ENCODE results near the gene UMODL1.

Gene UMODL1

GRCh38 chr21:42039470-42039901 is 31.6 kb upstream of the UMODL1 start:
- peak overlapping the region; percentile 23 for H3K27ac ChIP-seq (ENCODE audit: low read depth, low read length)

DNA sequence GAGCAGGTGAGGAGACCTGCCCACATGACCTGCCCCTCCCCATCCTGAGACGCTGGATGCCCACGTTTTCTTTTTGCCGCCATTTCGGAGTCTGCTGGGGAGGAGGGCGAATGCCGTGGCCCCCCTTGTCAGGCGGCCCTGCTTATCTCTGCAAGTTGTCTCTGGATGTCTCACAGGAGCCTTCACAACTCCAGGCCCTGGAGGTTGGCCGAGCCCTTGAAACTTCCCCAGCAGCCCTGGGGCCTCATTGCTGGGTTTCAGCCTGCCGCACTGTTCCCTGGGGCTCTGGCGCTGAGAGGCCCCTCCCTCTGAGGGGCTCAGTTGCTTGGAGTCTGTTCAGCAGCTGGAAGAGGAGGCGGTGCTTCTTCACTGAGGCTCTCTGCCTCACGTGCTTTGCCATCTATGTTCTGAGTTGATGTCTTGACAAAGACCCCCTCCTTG is 31.2 kb upstream of the UMODL1 start:
- no peaks in the 10 kb centered on the region for H3K27me3 ChIP-seq (ENCODE audit: control insufficient read depth in 1 of 2, insufficient read depth in 2 of 2, low read length in 2 of 2)
- H3K4me1 ChIP-seq (ENCODE audit: control insufficient read depth in 1 of 2, insufficient read depth in 2 of 2, low read length in 2 of 2) = peaks cover 7 to 14% of the 10 kb centered on the region in 2 donors
- no peak overlapping the region for H3K4me3 ChIP-seq (ENCODE audit: low read depth in 1 of 2, low read length in 2 of 2)
- peak overlapping the region in 1 of 2 donors; percentile 15 for H3K9ac ChIP-seq (ENCODE audit: low read depth in 1 of 2, low read length in 2 of 2)
- no peaks in the 10 kb centered on the region for H3K9me3 ChIP-seq (ENCODE audit: control insufficient read depth in 1 of 2, low read length in 2 of 2)
- H3K27ac ChIP-seq (ENCODE audit: low read depth, low read length) = peak overlapping the region; percentile 23
- H3K36me3 ChIP-seq (ENCODE audit: control insufficient read depth in 1 of 2, insufficient read depth in 2 of 2, low read length in 2 of 2) = no peaks in the 10 kb centered on the region

More at GRCh38 chr21:42039470-42039901, 31.6 kb upstream of the UMODL1 start:
- no peaks in the 10 kb centered on the region for H3K36me3 ChIP-seq (ENCODE audit: control insufficient read depth in 1 of 2, insufficient read depth in 2 of 2, low read length in 2 of 2)
- H3K4me1 ChIP-seq (ENCODE audit: control insufficient read depth in 1 of 2, insufficient read depth in 2 of 2, low read length in 2 of 2) = peaks cover 7 to 14% of the 10 kb centered on the region in 2 donors
- H3K9me3 ChIP-seq (ENCODE audit: control insufficient read depth in 1 of 2, low read length in 2 of 2) = no peaks in the 10 kb centered on the region
- H3K27me3 ChIP-seq (ENCODE audit: control insufficient read depth in 1 of 2, insufficient read depth in 2 of 2, low read length in 2 of 2) = no peaks in the 10 kb centered on the region
- H3K4me3 ChIP-seq (ENCODE audit: low read depth in 1 of 2, low read length in 2 of 2) = no peak overlapping the region
- peak overlapping the region in 1 of 2 donors; percentile 15 for H3K9ac ChIP-seq (ENCODE audit: low read depth in 1 of 2, low read length in 2 of 2)

DNA sequence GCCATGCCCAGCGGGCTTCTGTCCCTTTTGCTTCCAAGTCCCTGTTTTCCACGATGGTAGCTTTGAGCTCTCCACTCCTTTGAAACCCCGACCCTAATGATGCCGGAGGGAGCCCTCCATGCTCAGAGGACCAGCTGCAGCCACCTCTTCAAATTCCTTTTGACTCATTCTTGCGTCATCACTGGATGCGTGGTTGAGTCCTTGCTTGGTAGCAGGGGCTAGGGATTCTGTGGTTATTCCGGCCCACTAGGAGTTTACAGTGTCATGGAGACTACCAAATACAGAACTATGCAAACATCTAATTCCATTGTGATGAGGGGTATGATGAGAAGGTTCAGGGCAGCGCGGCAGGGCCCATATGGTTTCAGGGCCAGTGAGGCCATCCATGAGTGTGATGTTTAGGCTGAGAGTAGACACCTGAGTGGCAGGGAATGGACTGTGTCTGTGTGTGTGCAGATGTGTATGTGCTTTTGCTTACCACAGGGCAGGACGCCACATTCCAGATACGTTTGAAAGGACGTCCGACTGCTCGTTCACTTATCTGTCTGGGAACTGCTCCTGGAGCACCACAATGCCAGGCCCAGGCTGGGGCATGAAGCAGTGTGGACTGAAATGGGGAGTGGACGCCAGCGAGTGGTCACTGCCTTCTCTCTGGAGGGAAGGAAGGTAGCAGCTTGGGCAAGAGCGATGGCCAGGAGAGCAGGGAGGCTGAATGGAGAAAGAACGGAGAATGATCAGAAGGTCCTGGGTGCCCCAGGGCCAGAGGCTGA is 30.5 kb upstream of the UMODL1 start:
- no peaks in the 10 kb centered on the region for H3K9me3 ChIP-seq (ENCODE audit: control insufficient read depth in 1 of 2, low read length in 2 of 2)
- peak overlapping the region; percentile 23 for H3K27ac ChIP-seq (ENCODE audit: low read depth, low read length)
- no peak overlapping the region for H3K4me3 ChIP-seq (ENCODE audit: low read depth in 1 of 2, low read length in 2 of 2)
- H3K4me1 ChIP-seq (ENCODE audit: control insufficient read depth in 1 of 2, insufficient read depth in 2 of 2, low read length in 2 of 2) = peaks cover 7 to 14% of the 10 kb centered on the region in 2 donors
- no peaks in the 10 kb centered on the region for H3K36me3 ChIP-seq (ENCODE audit: control insufficient read depth in 1 of 2, insufficient read depth in 2 of 2, low read length in 2 of 2)
- H3K9ac ChIP-seq (ENCODE audit: low read depth in 1 of 2, low read length in 2 of 2) = no peak overlapping the region
- no peaks in the 10 kb centered on the region for H3K27me3 ChIP-seq (ENCODE audit: control insufficient read depth in 1 of 2, insufficient read depth in 2 of 2, low read length in 2 of 2)

DNA sequence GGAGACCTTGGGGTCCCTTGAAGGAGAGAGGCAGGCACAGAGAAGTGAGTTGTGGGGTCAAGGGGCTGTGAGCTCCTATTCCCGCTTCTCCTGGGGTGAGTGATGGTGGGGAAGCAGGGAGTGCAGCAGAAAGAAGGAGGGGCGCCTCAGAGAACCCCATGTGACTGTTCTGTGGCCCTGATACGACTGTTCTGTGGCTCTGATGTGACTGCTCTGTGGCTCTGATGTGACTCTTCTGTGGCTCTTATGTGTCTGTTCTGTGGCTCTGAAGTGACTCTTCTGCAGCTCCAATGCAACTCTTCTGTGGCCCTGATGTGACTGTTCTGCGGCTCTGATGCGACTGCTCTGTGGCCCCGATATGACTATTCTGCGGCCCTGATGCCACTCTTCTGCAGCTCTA is 29.9 kb upstream of the UMODL1 start:
- Histone ChIP-seq H3K9me3 (ENCODE audit: control insufficient read depth in 1 of 2, low read length in 2 of 2) (no peaks in the 10 kb centered on the region), H3K36me3 (ENCODE audit: control insufficient read depth in 1 of 2, insufficient read depth in 2 of 2, low read length in 2 of 2) (no peaks in the 10 kb centered on the region), H3K4me3 (ENCODE audit: low read depth in 1 of 2, low read length in 2 of 2) (no peak overlapping the region), H3K27ac (ENCODE audit: low read depth, low read length) (no peak overlapping the region), H3K27me3 (ENCODE audit: control insufficient read depth in 1 of 2, insufficient read depth in 2 of 2, low read length in 2 of 2) (no peaks in the 10 kb centered on the region), H3K4me1 (ENCODE audit: control insufficient read depth in 1 of 2, insufficient read depth in 2 of 2, low read length in 2 of 2) (peaks cover 7 to 14% of the 10 kb centered on the region in 2 donors), H3K9ac (ENCODE audit: low read depth in 1 of 2, low read length in 2 of 2) (no peak overlapping the region)

DNA sequence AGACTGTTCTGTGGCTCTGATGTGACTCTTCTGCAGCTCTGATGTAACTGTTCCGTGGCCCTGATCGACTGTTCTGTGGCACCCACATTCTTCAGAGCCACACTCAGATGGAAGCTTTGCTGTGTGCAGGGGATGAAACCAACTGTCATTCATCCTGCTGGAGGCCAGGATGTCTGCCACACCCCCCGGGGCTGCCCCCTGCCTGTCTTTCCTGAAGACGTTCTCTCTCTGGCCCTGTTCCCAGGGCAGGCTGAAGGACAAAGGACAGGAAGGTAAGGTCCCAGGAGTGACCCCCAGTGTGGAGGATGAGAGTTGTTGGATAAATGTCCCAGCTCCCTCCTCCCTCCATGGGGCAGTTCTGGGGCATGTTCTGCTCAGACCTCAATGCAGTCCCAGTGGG is 29.4 kb upstream of the UMODL1 start:
- H3K36me3 ChIP-seq (ENCODE audit: control insufficient read depth in 1 of 2, insufficient read depth in 2 of 2, low read length in 2 of 2) = no peaks in the 10 kb centered on the region
- H3K9ac ChIP-seq (ENCODE audit: low read depth in 1 of 2, low read length in 2 of 2) = no peak overlapping the region
- peaks cover 7 to 14% of the 10 kb centered on the region in 2 donors for H3K4me1 ChIP-seq (ENCODE audit: control insufficient read depth in 1 of 2, insufficient read depth in 2 of 2, low read length in 2 of 2)
- no peaks in the 10 kb centered on the region for H3K9me3 ChIP-seq (ENCODE audit: control insufficient read depth in 1 of 2, low read length in 2 of 2)
- no peak overlapping the region for H3K4me3 ChIP-seq (ENCODE audit: low read depth in 1 of 2, low read length in 2 of 2)
- no peaks in the 10 kb centered on the region for H3K27me3 ChIP-seq (ENCODE audit: control insufficient read depth in 1 of 2, insufficient read depth in 2 of 2, low read length in 2 of 2)
- no peak overlapping the region for H3K27ac ChIP-seq (ENCODE audit: low read depth, low read length)

- Histone ChIP-seq H3K9me3 (ENCODE audit: control insufficient read depth in 1 of 2, low read length in 2 of 2) (no peaks in the 10 kb centered on the region), H3K4me3 (ENCODE audit: low read depth in 1 of 2, low read length in 2 of 2) (no peak overlapping the region), H3K27ac (ENCODE audit: low read depth, low read length) (no peak overlapping the region), H3K27me3 (ENCODE audit: control insufficient read depth in 1 of 2, insufficient read depth in 2 of 2, low read length in 2 of 2) (no peaks in the 10 kb centered on the region), H3K36me3 (ENCODE audit: control insufficient read depth in 1 of 2, insufficient read depth in 2 of 2, low read length in 2 of 2) (no peaks in the 10 kb centered on the region), H3K9ac (ENCODE audit: low read depth in 1 of 2, low read length in 2 of 2) (no peak overlapping the region), H3K4me1 (ENCODE audit: control insufficient read depth in 1 of 2, insufficient read depth in 2 of 2, low read length in 2 of 2) (peaks cover 7 to 11% of the 10 kb centered on the region in 2 donors)
Observed at GRCh38 chr21:42042651-42043050, 28.5 kb upstream of the UMODL1 start.

- peaks cover under 1 to 5% of the 10 kb centered on the region in 2 donors for H3K4me1 ChIP-seq (ENCODE audit: control insufficient read depth in 1 of 2, insufficient read depth in 2 of 2, low read length in 2 of 2)
- no peaks in the 10 kb centered on the region for H3K9me3 ChIP-seq (ENCODE audit: control insufficient read depth in 1 of 2, low read length in 2 of 2)
- no peak overlapping the region for H3K27ac ChIP-seq (ENCODE audit: low read depth, low read length)
- H3K9ac ChIP-seq (ENCODE audit: low read depth in 1 of 2, low read length in 2 of 2) = no peak overlapping the region
- no peaks in the 10 kb centered on the region for H3K36me3 ChIP-seq (ENCODE audit: control insufficient read depth in 1 of 2, insufficient read depth in 2 of 2, low read length in 2 of 2)
- no peak overlapping the region for H3K4me3 ChIP-seq (ENCODE audit: low read depth in 1 of 2, low read length in 2 of 2)
- H3K27me3 ChIP-seq (ENCODE audit: control insufficient read depth in 1 of 2, insufficient read depth in 2 of 2, low read length in 2 of 2) = no peaks in the 10 kb centered on the region
Observed at GRCh38 chr21:42043201-42043895, 27.8 kb upstream of the UMODL1 start.

- Histone ChIP-seq H3K27me3 (ENCODE audit: control insufficient read depth in 1 of 2, insufficient read depth in 2 of 2, low read length in 2 of 2) (no peaks in the 10 kb centered on the region), H3K4me3 (ENCODE audit: low read depth in 1 of 2, low read length in 2 of 2) (no peak overlapping the region), H3K27ac (ENCODE audit: low read depth, low read length) (no peak overlapping the region), H3K9me3 (ENCODE audit: control insufficient read depth in 1 of 2, low read length in 2 of 2) (no peaks in the 10 kb centered on the region), H3K9ac (ENCODE audit: low read depth in 1 of 2, low read length in 2 of 2) (no peak overlapping the region), H3K36me3 (ENCODE audit: control insufficient read depth in 1 of 2, insufficient read depth in 2 of 2, low read length in 2 of 2) (no peaks in the 10 kb centered on the region), H3K4me1 (ENCODE audit: control insufficient read depth in 1 of 2, insufficient read depth in 2 of 2, low read length in 2 of 2) (peaks cover 0 to 4% of the 10 kb centered on the region in 2 donors)
Observed at GRCh38 chr21:42043961-42044360, 27.2 kb upstream of the UMODL1 start.

GRCh38 chr21:42044871-42045495 is 26.1 kb upstream of the UMODL1 start:
- Histone ChIP-seq H3K4me3 (ENCODE audit: low read depth in 1 of 2, low read length in 2 of 2) (no peak overlapping the region), H3K9me3 (ENCODE audit: control insufficient read depth in 1 of 2, low read length in 2 of 2) (no peaks in the 10 kb centered on the region), H3K9ac (ENCODE audit: low read depth in 1 of 2, low read length in 2 of 2) (no peak overlapping the region), H3K27ac (ENCODE audit: low read depth, low read length) (no peak overlapping the region), H3K36me3 (ENCODE audit: control insufficient read depth in 1 of 2, insufficient read depth in 2 of 2, low read length in 2 of 2) (no peaks in the 10 kb centered on the region), H3K4me1 (ENCODE audit: control insufficient read depth in 1 of 2, insufficient read depth in 2 of 2, low read length in 2 of 2) (peaks cover 0 to 2% of the 10 kb centered on the region in 2 donors), H3K27me3 (ENCODE audit: control insufficient read depth in 1 of 2, insufficient read depth in 2 of 2, low read length in 2 of 2) (no peaks in the 10 kb centered on the region)
